22Rv1 (cell line): Measurements from ENCODE around the gene ANKRD33B.

Experiments used
- CTCF ChIP-seq: fragments of 450-650 bp; IDR thresholded peaks from 2 replicates; pipeline ENCODE4 v1.5.1; 2017; ENCODE audit warnings: mild to moderate bottlenecking
- ZFX ChIP-seq: fragments of 450-650 bp; IDR thresholded peaks from 2 replicates; pipeline ENCODE4 v1.6.1; 2017; ENCODE audit warnings: antibody characterized with exemption, borderline replicate concordance

- TF ChIP-seq CTCF (no peak), ZFX (no peak)
Measured at GRCh38 chr5:10556893-10557746, 6.8 kb upstream of the ANKRD33B start.
